GM19397 (cell line): Measurements from ENCODE around the gene TMEM212.

ENCODE experiments used
- ATAC-seq: cut with Tn5 transposase; IDR thresholded peaks from one replicate; pipeline ENCODE4 v1.9.1; 2021; ENCODE audit warnings: mild to moderate bottlenecking, moderate library complexity; ENCODE audit not compliant: unreplicated experiment

Gene TMEM212

DNA sequence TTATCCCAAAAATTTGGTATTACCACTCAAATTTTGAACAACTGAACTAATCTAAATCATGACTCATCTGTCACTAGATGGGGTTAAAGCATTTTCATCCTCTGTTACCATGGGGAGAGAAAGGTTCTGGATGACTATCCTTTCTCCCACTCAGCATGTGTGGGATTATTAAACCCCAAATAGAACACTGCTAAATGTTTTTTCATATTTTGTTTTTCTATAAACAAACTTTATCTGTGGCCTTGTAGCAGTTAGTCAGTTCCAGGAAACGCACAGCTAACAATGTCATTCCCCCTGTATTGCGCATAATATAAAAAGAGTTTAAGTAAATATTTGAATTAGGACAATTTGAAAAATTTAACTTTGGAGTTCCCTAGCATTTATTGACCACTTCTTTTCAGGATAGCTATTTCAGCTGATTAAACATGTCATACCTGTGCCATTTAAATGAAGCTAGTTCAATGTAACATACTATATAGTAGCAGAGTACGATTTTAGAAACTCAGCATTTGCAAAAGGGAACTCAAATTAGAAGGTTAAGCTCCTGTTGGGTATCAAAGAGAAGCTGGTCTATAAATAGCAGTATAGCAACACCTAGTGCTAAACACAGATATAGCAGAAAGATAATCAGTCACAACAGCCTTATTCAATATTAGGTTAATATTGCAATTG is 9.2 kb upstream of the TMEM212 start:
- no peak for ATAC-seq

DNA sequence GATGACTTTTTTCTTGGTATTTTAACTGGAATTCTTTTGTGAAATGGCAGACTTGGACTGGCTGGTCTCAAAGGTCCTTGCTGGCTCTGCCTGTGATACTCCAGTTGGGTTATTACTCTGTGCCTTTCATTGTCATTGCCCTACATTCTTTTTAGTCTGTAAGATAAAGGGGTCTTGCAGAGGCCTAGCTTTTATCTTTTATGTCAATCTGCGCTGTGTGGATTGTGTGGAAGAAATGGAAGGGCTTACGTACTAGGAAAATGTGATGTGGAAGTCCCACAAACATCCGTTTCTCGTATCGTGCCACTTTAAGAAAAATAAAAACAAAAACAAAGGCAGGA is 8.7 kb upstream of the TMEM212 start:
- ATAC-seq = no peak

DNA sequence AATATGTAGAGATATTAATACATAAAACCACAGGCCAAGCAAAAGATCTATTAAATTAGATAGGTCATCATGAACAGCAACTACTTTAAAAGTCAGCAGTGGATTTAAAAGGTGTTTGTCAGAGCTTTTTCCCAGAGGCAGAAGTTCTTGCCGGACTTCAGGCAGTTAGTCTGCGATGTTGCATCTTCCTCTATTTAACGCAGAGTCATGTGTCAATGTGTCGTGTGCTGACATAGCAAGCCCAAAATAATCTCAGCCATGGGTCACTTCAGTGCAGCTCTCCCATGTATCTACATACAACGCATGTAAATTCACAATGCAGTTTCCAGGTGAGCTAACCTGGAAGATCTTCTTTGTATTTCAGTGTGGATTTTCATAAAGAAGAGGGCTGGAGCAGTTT is 8.0 kb upstream of the TMEM212 start:
- ATAC-seq = no peak

DNA sequence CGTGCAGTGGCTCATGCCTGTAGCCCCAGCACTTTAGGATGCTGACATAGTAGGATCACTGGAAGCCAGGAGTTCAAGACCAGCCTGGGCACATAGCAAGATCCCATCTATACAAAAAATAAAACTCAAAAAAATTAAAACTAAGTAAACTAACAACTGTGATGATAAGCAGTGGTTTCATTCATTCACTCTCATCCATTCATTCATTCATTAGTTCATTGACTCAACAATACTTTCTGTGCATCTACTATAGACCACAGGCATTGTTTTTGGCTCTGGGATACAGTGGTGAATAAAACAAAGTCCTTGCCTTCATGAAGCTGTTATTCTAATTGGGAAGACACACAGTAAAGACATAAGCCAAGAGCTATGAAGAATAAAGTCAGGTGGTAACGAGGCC is 7.5 kb upstream of the TMEM212 start:
- no peak for ATAC-seq

DNA sequence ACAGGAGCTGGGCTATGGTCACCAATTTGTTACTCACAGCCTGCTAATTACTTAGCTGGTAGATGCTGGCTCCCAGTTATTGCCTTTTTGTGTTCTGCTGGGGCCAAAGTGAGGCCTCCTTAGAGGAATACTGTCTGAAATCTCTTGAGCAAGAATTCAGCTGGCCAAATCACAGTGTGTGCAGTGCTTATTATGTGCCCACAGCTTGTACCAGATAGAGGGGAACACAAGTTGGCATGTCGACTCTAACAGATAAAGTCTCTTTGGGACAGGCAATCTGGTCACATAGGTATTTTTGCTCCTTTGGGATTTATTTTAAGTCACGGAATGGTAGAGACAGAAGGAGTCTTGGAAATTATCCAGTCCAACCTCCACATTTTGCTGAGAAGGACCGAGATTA is 6.3 kb upstream of the TMEM212 start:
- ATAC-seq = no peak

DNA sequence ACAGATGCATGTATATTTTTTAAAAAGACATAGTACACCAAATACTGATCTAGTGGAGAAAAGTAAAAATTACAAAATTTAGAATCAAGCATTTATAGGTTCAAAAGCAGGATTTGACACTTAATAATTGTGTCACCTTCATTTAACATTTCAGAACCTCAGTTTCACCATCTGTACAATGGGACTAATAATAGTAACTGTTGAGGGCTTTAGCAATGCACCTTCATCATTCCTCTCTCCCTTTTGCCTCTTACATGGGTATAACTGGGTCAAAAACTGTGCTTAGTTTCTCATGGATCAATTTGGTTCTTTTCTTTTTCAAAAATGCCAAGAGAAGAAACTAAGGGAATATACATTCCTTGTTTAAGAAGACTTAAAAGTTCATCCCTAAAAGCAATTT is 5.5 kb upstream of the TMEM212 start:
- ATAC-seq = no peak

DNA sequence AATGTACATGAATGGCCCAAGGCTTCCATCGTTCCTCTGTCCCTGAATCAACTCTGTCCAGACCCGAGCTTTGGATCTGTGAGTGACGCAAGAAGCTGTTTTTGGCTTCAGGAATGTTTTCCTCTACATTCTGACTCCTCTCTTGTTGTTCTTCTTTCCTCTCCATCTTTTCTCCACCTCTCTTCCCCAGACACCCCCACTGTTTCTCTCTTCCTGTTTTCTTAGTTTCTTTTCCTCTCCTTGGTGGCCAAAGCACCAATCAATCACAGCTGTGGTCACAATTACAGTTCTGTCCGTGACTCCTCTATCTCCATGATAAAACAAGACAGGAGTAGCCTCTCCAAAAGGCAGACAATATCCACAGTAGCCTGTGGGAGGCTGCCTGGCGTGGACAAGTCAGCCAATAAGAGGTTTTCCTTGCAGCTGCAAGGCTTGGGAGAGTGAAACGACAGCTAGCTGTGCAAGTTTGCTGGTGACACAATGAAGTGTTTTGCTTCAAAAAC is 4.9 kb upstream of the TMEM212 start:
- no peak for ATAC-seq

DNA sequence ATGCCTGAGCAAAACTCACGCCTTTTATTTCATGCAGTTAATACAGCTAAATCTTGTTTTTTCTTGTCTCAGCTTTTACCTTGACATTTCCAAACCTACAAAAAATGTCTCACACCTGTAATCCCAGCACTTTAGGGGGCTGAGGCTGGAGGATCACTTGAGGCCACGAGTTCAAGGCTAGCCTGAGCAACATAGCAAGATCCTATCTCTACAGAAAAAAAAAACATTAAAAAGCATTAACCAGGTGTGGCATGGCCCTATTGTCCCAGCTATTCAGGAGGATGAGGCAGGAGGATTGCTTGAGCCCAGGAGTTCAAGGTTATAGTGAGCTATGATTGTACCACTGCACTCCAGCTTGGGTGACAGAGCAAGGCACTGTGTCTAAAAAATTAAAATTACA is 3.9 kb upstream of the TMEM212 start:
- ATAC-seq = no peak

DNA sequence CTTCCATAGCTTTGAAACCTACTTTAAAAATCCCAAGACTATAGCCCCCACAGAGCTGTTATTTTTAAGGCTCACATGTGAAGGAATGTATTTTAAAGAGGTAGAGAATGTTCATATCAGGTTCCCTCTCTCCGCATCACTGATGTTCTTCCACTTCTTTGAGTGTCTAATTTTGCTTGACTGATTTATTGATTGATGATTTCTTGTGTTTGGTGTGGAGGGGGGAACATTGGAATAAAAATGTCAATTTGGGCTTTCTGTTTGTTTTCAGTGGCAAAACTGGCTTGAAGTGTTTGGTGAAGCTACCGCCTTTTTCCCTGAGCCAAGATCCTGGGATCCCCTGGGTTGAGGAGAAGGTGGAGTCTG is 2.7 kb upstream of the TMEM212 start:
- no peak for ATAC-seq

DNA sequence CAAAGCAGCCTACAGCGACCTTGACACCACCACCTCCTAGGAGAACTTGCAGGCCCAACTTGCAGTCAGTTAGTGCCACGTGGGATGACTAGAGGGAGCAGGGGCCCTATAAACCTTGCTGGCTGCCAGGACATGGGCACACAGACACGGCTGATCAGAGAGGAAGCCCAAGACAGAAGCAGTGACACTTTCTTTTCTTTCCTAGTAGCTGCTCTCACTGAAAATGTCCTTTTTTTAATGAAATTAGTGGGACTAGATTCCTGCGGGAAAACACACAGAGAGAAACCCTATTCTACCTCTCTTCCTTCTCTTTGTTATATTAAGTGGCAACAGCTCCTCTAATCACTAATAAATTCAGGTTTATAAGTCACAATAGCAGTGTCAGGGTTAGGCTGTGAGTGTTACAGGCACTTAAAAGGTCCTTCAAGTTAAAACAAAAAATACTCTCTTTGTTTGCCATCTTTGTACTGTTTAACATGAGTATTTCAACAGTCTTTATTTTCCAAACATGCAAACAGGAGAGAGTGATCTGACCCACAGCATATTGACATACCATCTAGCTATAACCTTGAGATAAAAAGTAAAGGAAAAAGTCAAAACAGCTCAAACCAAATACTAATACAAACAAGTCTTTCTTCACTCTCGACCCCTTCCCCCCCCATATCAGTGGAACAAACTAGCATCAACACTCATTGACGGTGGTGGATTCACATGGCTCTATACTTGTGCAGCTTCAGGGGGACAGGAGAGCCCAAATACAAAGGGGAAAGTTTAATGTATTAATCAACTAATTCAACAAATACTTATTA is 2.1 kb upstream of the TMEM212 start:
- ATAC-seq = no peak

DNA sequence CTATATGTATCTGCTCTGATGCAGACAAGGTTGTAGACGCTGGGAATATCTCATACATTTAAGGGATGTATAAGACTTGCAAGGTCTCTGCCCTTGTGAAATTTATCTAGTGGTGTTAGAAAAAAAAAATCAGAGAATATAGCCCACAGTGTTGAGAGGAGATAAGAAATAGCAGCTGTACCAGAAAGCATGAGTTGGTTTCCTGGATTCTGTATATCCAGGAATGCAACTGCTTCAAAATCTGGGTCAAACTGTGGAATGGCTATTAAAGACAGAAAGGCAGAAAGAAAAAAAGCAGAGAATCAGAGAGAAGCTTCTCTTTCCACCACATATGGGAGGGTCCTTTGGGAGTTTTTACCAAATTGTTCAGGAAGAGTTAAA is 1.5 kb upstream of the TMEM212 start:
- ATAC-seq = no peak

DNA sequence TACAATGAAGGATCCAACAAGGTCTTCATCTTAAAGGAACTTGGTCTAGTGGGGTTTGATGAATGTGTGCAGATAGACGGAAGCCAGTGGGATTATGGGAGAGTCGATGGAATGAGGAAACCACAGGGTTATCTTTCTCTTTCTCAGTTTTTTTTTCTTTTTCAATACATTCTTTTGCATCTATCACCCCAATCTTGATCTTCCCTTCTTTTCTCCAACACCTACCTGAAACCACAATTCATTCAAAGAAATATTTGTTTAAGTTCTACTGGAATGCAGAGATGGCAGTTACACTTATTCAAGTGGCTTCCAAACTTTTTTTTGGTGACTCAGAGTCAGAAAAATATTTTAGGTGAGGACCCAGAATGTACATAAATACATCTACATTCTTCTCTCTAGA is 1.7 kb downstream of the TMEM212 start:
- ATAC-seq = no peak

DNA sequence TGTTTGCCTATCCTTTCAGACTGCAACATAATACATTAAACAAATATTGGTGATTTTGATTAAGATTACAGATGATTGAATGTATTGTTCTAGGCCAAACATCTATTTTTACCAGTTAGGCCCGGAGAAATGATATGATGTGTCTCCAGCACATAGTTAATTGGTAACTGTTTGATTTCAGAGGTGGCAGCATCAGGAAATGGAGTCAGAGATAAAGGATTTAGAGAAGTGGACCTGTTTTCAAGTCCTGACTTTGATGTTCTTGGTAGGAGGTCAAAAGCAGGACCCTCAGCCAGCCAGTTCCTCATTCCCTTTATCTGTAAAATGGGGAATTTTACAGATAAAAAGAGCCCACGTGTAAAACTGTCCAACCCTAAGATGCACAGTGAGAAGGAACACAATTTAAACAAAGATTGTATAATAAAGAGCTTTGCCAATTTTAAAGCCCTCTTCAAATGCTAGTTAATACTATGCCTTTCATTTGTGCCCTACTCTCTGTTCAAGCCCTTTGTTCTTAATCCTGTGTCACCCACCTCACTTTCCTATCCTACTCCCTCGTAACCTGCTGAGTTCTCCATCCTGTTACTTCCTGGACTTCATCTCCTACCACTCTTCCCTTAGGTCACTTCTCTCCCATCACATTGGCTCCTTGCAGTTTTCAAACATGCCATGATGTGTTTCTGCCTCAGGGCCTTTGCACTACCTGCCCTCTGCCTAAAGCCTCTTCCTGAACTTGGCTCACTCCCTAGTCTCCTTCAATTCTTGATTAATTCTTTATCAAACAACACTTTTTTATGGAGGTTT is 2.5 kb downstream of the TMEM212 start:
- ATAC-seq = no peak

DNA sequence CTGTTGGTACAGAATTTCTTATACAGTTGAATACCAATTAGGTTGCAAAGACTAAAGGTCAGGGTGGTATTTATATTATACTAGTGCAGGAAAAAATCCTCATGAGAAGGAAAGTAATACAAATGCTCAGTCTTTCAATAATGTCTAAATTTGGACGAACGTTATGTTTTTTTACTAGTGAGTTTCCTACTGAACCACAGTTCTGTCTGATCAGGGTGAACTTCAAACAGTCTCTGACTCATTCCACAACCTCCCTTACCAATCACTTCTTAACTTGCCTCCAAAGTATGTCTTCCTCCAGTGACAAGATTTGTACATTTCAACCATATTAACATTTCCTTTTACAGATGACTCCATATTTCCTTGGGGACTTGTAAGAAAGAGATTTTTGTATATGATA is 3.4 kb downstream of the TMEM212 start:
- peak; percentile 88 for ATAC-seq

DNA sequence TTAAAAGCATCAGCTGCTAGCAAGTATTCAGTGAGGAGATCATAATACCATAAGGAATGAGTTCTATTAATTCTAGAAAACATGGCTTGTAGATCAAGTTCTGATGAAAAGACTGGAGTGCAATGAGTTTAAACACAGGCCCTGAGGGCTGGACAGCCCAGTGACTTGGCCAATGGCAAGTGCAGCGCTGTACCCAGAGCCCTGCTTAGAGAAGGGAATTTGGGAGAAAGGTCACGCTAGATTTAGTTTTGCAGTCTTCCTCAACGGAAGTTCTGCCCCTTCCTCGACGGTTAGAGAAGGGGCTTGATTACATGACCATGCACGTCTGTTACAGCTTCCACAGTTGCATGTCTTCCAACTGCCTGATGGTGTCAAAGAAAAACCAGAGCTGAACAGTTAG is 4.0 kb downstream of the TMEM212 start:
- ATAC-seq = no peak

DNA sequence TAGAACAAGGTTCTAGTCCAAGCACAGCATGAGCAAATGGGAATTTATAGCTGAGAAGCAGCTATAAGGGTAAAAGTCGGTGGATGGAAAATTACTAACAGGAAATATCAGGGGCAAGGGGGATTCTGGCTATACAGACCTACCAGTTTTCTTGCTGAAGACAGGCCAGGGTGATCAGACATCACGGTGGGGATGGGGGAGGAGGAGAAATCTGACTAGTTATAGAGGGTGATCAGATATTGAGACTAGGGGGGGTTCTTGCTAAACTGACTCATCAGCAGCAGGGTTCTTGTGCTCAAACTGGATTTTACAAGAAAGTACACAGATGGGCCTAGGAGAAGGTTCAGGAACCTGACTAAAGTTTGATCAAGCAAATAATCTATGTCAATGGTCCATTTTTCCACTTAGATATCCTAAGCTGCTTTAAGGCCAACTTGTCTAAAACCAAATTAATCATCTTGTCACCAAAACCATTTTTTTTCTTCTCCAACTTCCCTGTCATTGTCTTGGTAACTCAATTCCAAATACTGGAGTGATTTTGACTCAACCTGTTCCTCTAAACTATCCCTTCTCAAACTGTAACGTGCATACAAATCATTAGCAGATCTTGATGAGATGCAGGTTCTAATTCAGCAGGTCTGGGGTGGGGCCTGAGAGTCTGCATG is 4.6 kb downstream of the TMEM212 start:
- ATAC-seq = no peak

DNA sequence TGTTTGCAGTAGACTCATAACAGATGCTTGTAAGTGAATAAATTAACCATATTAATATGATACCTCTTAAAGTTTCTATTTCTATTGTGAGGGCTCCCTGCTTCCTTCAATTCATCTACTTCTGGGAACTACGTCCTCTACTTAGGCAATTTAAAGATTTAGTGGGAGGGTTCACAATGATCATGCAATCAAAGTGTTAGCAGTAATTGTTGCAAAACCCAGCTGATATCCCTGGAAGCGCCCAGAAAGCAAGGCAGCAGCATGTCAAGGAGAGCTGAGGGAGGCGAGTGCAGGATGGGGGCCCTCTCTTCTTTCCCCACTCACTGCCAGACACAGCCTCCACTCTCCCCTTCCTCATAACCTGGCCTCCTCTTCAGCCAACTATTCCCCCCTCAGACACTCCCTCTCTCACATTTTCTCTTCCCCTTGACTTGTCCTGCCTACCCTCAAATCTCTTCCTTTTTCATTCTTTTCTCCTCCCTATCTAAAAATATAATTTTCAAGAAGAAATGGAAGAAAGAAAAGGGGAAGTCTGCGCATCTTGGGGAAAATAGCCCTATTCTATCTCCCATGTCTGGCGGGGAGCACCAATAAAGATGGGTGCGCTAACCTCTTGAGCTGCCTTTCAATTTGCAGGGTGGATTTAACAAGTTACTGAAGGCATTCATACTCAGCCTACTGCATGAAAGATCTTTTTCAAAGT is 6.6 kb downstream of the TMEM212 start:
- ATAC-seq = no peak

DNA sequence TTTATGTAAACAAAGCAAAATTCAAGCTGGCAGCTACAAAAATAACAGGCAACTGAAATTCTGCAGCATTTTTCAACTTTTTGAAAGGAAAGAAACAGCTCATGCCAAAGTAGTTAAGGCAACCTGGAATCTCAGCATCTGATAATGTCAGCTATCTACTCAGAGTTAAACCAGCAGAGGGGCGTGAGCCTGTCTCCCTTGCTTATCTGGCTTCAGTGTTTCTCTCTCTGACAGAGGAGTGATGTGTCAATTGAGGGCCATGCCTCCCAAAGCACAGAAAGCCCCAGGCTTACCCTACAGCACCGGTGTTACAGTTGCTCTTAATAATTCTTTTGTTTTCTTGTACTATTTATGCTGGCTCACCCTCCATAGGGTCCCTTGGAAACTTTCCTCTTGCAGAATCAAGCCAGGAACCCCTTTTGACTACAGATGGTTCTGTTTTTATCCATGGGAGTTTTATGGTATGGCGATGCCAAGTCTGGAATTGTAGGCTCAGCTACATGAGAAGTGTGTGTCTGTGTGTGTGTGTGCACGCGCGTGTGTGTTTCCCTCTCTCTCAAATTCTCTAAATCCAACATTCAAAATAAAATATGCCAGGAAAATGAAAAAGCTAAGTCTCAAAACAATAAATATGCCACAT is 7.3 kb downstream of the TMEM212 start:
- ATAC-seq = no peak

DNA sequence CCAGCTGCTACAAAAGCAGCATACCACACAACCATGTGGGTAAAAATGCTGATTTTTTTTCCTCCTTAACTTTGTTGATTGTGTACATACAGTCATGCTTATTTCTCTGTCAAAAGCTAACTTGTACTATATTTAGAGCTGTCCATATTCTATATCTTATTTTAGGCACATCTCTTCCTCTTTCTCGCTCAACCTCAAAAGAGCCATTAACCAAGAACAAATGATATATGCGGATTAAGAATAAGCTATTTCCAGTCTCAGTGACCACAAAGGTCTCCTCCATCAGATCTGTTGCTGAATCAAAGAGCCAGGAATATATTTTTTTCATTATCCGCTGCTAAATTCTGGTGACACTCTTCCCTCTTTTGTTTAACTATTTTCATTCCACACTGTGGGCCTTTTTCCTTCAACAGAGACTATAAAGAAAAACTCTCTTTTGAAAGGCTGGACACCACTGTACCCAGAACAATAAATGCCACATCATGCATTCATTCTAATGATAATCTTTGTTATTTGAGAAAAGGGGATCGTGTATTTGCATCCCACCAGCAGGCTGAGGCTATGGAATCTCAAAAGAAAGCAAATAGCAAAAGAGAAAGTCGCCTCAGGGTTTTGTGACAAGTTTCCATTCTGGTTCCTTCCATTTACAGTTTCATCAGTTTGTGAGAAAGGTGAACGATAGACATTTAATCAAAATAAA is 8.0 kb downstream of the TMEM212 start:
- no peak for ATAC-seq

DNA sequence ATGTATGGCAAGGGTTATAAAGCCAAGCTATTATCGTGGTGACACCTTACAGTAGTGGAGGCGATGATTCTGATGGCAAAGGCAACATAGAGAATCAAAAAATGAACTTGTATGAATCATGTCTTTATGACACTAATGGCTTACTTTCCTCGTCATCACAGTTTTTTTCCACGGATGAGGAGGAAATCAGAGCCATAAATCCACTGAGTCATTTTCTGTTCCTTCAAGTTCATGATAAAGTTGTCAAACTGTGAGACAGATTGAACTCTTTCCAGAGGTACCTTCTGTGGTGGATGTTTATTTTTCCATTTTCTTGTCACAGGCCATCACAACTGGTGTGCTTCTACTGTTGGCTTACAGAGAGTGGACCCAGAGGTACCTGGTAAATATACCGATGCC is 8.5 kb downstream of the TMEM212 start:
- no peak for ATAC-seq
